Endothelial cell of umbilical vein (primary cell): Measurements from ENCODE around the gene TIAM1. TPM values are rescaled to one million over a fixed set of nuclear protein-coding genes. Genes with fewer than 3 reads are reported as not detected.

Experiments used
- BruUV-seq: library from RNA; stranded (reverse); fragments of 400-500 nt; replicated peaks from 2 replicates; lab custom pipeline; 2021; lab: Mats Ljungman, UMichigan
- CTCF ChIA-PET: fragments of 300-600, 350-600 bp; sonication (Branson Sonifier 250); formaldehyde crosslinking; loops from one replicate; lab custom pipeline; 2021; ENCODE audit warnings: antibody characterized with exemption, inconsistent platforms; lab: Charles Lee
- POLR2A ChIA-PET: fragments of 300-600, 350-600 bp; sonication (Branson Sonifier 250); formaldehyde crosslinking; loops from one replicate; lab custom pipeline; 2021; ENCODE audit warnings: antibody characterized with exemption, inconsistent platforms; lab: Charles Lee
- DNase-seq: peaks from one replicate; pipeline ENCODE4 v3.0.0-alpha.2; 2011; ENCODE audit warnings: low read depth, low spot score
- FAIRE-seq: peaks from 2 replicates; lab custom pipeline; 2011; peaks lifted over from hg19 to GRCh38; lab: Jason Lieb, UNC
- H2AFZ ChIP-seq: 2 replicates; pipeline ENCODE4 v1.6.0; 2012; ENCODE audit warnings: low read depth, low read length, control low read depth, inconsistent platforms
- H3K27ac ChIP-seq: 2 replicates; pipeline ENCODE4 v1.5.1; 2011; ENCODE audit warnings: low read depth, mild to moderate bottlenecking, control low read depth, low read length, moderate library complexity; ENCODE audit not compliant: insufficient read depth
- H3K27me3 ChIP-seq, 2 experiments: 2 replicates each; pipeline versions ENCODE4 v1.6.0 to v1.6.1; 2011; ENCODE audit warnings: low read length in 2 of 2, mixed read lengths in 1 of 2; ENCODE audit not compliant: control insufficient read depth in 2 of 2, insufficient read depth in 2 of 2
- H3K36me3 ChIP-seq, 2 experiments: 2 replicates in 1 of 2; 3 replicates in 1 of 2; pipeline ENCODE4 v1.5.1; 2011; ENCODE audit warnings: low read length in 2 of 2, mild to moderate bottlenecking in 1 of 2, moderate library complexity in 1 of 2; ENCODE audit not compliant: control insufficient read depth in 2 of 2, insufficient read depth in 2 of 2; ENCODE audit errors: extremely low read depth in 1 of 2
- H3K4me1 ChIP-seq: 3 replicates; pipeline ENCODE4 v1.5.1; 2011; ENCODE audit warnings: mild to moderate bottlenecking, low read length; ENCODE audit not compliant: control insufficient read depth, insufficient read depth; ENCODE audit errors: extremely low read depth
- H3K4me2 ChIP-seq: 2 replicates; pipeline ENCODE4 v1.6.1; 2011; ENCODE audit warnings: low read length, control low read depth, mixed read lengths; ENCODE audit not compliant: insufficient read depth
- H3K4me3 ChIP-seq, 3 experiments: fragments of 200-600 bp in 1 of 3; sonication (generic), shearing (Covaris generic) in 1 of 3; replicated peaks in 1 of 3; 2 replicates each; pipeline ENCODE4 v1.5.1; 2011 to 2016; ENCODE audit warnings: control low read depth in 3 of 3, low read length in 3 of 3, mild to moderate bottlenecking in 2 of 3, inconsistent platforms in 1 of 3, low read depth in 1 of 3, moderate library complexity in 1 of 3; ENCODE audit not compliant: insufficient read depth in 1 of 3
- H3K79me2 ChIP-seq: 2 replicates; pipeline ENCODE4 v1.6.0; 2012; ENCODE audit warnings: low read length, inconsistent platforms; ENCODE audit not compliant: control insufficient read depth, insufficient read depth
- H3K9ac ChIP-seq: replicated peaks from 2 replicates; pipeline ENCODE3; 2011; ENCODE audit warnings: low read length, control low read depth; ENCODE audit not compliant: insufficient read depth; ENCODE audit errors: extremely low read depth
- H3K9me1 ChIP-seq: replicated peaks from 3 replicates; pipeline ENCODE4 v1.6.0; 2011; ENCODE audit warnings: mild to moderate bottlenecking, low read length; ENCODE audit not compliant: control insufficient read depth, insufficient read depth; ENCODE audit errors: extremely low read depth
- H3K9me3 ChIP-seq: replicated peaks from 2 replicates; pipeline ENCODE4 v1.5.1; 2012; ENCODE audit warnings: low read length, inconsistent platforms; ENCODE audit not compliant: control insufficient read depth, insufficient read depth
- H4K20me1 ChIP-seq: replicated peaks from 2 replicates; pipeline ENCODE3; 2011; ENCODE audit warnings: mild to moderate bottlenecking, low read length; ENCODE audit not compliant: control insufficient read depth, insufficient read depth; ENCODE audit errors: extremely low read depth
- CTCF ChIP-seq, 2 donors: IDR thresholded peaks; 1 replicate in 1 of 2; 2 replicates in 1 of 2; pipeline ENCODE4 v1.5.1; 2011; ENCODE audit warnings: low read length in 2 of 2, mild to moderate bottlenecking in 2 of 2, moderate library complexity in 2 of 2, control low read depth in 1 of 2, inconsistent platforms in 1 of 2, low read depth in 1 of 2; ENCODE audit not compliant: insufficient read depth in 1 of 2; ENCODE audit errors: extremely low read depth in 1 of 2
- EZH2 ChIP-seq: IDR thresholded peaks from 2 replicates; pipeline ENCODE4 v1.6.1; 2012; ENCODE audit warnings: borderline replicate concordance, low read depth, mild to moderate bottlenecking, moderate library complexity, low read length, inconsistent platforms; ENCODE audit not compliant: severe bottlenecking
- FOS ChIP-seq: IDR thresholded peaks from 2 replicates; pipeline ENCODE4 v1.6.1; 2011; ENCODE audit warnings: mild to moderate bottlenecking, low read length, moderate library complexity, borderline replicate concordance; ENCODE audit not compliant: insufficient read depth
- GATA2 ChIP-seq: IDR thresholded peaks from 2 replicates; pipeline ENCODE4 v1.7.0; 2011; ENCODE audit warnings: low read depth, mild to moderate bottlenecking, moderate library complexity, mixed read lengths, low read length; ENCODE audit not compliant: insufficient read length, insufficient read depth
- JUN ChIP-seq: IDR thresholded peaks from 2 replicates; pipeline ENCODE4 v1.6.1; 2011; ENCODE audit warnings: borderline replicate concordance, low read depth; ENCODE audit not compliant: insufficient read length, insufficient read depth
- MAX ChIP-seq: IDR thresholded peaks from 2 replicates; pipeline ENCODE4 v1.6.1; 2011; ENCODE audit not compliant: insufficient read depth, insufficient read length
- MYC ChIP-seq: IDR thresholded peaks from one replicate; pipeline ENCODE4 v1.6.1; 2011; ENCODE audit warnings: mild to moderate bottlenecking, low read depth, low read length
- POLR2A ChIP-seq: IDR thresholded peaks from 2 replicates; pipeline ENCODE4 v1.6.1; 2012; ENCODE audit warnings: low read depth, mild to moderate bottlenecking, control low read depth, low read length
- POLR2AphosphoS5 ChIP-seq: IDR thresholded peaks from 2 replicates; pipeline ENCODE4 v1.6.1; 2012; ENCODE audit warnings: low read depth, mild to moderate bottlenecking, control low read depth, low read length, moderate library complexity; ENCODE audit not compliant: insufficient read depth
- dilution Hi-C: fragments of 300-500 bp; cut with MboI; formaldehyde crosslinking; loops from one replicate; pipeline ENCODE4 v1.15.0; 2019; ENCODE audit warnings: low sequenced_read_pairs; ENCODE audit not compliant: extremely low pct_ligation_motif_present
- intact Hi-C: fragments of 100-400 bp; cut with micrococcal nuclease; formaldehyde crosslinking; loops from one replicate; pipeline ENCODE4 v1.10.0; 2022
- polyA plus RNA-seq, 4 experiments: library from polyadenylated mRNA; depleted of rRNA in 3 of 4; stranded (reverse) in 3 of 4; unstranded in 1 of 4; fragments of >200 nt; gene quantifications; 2 replicates each; pipeline versions ENCODE4 v1.2.1 to v1.2.3, GENCODE V29; 2011 to 2012; ENCODE audit warnings: missing spikeins in 1 of 4
- total RNA-seq: library from RNA; stranded (reverse); gene quantifications from 2 replicates; pipeline ENCODE4 v1.2.3, GENCODE V29; 2021

TIAM1 gene
- total and polyA plus RNA-seq, 2 donors (not counting 3 experiments of a cell fraction or from before 2014, with no cell fraction given), result 0.21 to 0.86 TPM

- Histone ChIP-seq H3K4me3 (no peak overlapping the region), H3K4me1 (no peaks in the 10 kb centered on the region), H3K9me3 (no peaks in the 10 kb centered on the region), H3K79me2 (no peaks in the 10 kb centered on the region), H3K9ac (no peak overlapping the region), H2AFZ (no peak overlapping the region), H4K20me1 (no peaks in the 10 kb centered on the region), H3K27me3 (no peaks in the 10 kb centered on the region), H3K27ac (no peak overlapping the region), H3K36me3 (no peaks in the 10 kb centered on the region), H3K4me2 (no peak overlapping the region), H3K9me1 (no peaks in the 10 kb centered on the region)
- TF ChIP-seq MAX (no peak), EZH2 (no peak), CTCF (IDR thresholded peaks at IDR 0.05; ENCODE audit: extremely low read depth in 1 of 2, insufficient read depth in 1 of 2, low read depth in 1 of 2, low read length in 2 of 2) (no peak)
- no peak for FAIRE-seq
- intact Hi-C loops, result no loop called here
- POLR2A ChIA-PET, result no interaction called here
- DNase-seq, result no peak
- CTCF ChIA-PET, result no interaction called here
- BruUV-seq, result no TSS peak
- dilution Hi-C loops, result no loop called here
These were observed 56.9 kb downstream of the TIAM1 start for GRCh38 chr21:31287201-31287600.

GRCh38 chr21:31286621-31287020, 57.4 kb downstream of the TIAM1 start:
- no peak overlapping the region for H3K9ac ChIP-seq
- H3K9me3 ChIP-seq, result no peaks in the 10 kb centered on the region
- DNase-seq (no peak), FAIRE-seq (no peak)
- intact Hi-C loops, result no loop called here
- BruUV-seq, result no TSS peak
- no peaks in the 10 kb centered on the region for H3K9me1 ChIP-seq
- TF ChIP-seq FOS (no peak), GATA2 (no peak), EZH2 (no peak), CTCF (IDR thresholded peaks at IDR 0.05; ENCODE audit: extremely low read depth in 1 of 2, insufficient read depth in 1 of 2, low read depth in 1 of 2, low read length in 2 of 2) (no peak), POLR2AphosphoS5 (no peak), JUN (no peak), POLR2A (no peak), MAX (no peak), MYC (no peak)
- no peaks in the 10 kb centered on the region for H3K36me3 ChIP-seq
- H3K27ac ChIP-seq, result no peak overlapping the region
- no peaks in the 10 kb centered on the region for H4K20me1 ChIP-seq
- no peaks in the 10 kb centered on the region for H3K27me3 ChIP-seq
- no peak overlapping the region for H2AFZ ChIP-seq
- POLR2A ChIA-PET, result no interaction called here
- no peak overlapping the region for H3K4me2 ChIP-seq
- H3K4me3 ChIP-seq, result no peak overlapping the region
- dilution Hi-C loops, result no loop called here
- H3K79me2 ChIP-seq, result no peaks in the 10 kb centered on the region
- CTCF ChIA-PET, result no interaction called here
- no peaks in the 10 kb centered on the region for H3K4me1 ChIP-seq
